AG09309 (cell line): ENCODE data around the gene GPR45.

Experiments
- DNase-seq: peaks from one replicate; pipeline ENCODE4 v3.0.0-alpha.2; 2010; ENCODE audit warnings: low read depth
- H3K4me3 ChIP-seq: 2 replicates; pipeline ENCODE4 v1.5.1; 2011; ENCODE audit warnings: mild to moderate bottlenecking, low read depth, low read length, moderate library complexity; ENCODE audit not compliant: control insufficient read depth
- CTCF ChIP-seq: IDR thresholded peaks from 2 replicates; pipeline ENCODE4 v1.5.1; 2011; ENCODE audit warnings: mild to moderate bottlenecking, low read depth, low read length, inconsistent platforms; ENCODE audit not compliant: insufficient read depth, control insufficient read depth; ENCODE audit errors: missing control alignments

GPR45 gene

GRCh38 chr2:105241443-105241842 is at the start of gene GPR45:
Gene GPR45, plus strand, starts transcription at chr2:105241743. Its CDS starts 116 bp downstream, at chr2:105241859.
- no peak for DNase-seq
- no peak for TF ChIP-seq CTCF

GRCh38 chr2:105194022-105194675 is 47.4 kb upstream of the GPR45 start:
- DNase-seq: no peak
- no peak for TF ChIP-seq CTCF
- H3K4me3 ChIP-seq: no peak overlapping the region

More at GRCh38 chr2:105241443-105241842, at the start of gene GPR45:
- no peak within 1 kb of the TSS for H3K4me3 ChIP-seq

GRCh38 chr2:105196651-105197050 is 44.9 kb upstream of the GPR45 start:
- no peak for TF ChIP-seq CTCF
- DNase-seq: no peak
- H3K4me3 ChIP-seq: no peak overlapping the region

- DNase-seq: no peak
- H3K4me3 ChIP-seq: no peak overlapping the region
- TF ChIP-seq CTCF: no peak
These were observed 25.9 kb upstream of the GPR45 start for GRCh38 chr2:105215586-105216192.

DNA sequence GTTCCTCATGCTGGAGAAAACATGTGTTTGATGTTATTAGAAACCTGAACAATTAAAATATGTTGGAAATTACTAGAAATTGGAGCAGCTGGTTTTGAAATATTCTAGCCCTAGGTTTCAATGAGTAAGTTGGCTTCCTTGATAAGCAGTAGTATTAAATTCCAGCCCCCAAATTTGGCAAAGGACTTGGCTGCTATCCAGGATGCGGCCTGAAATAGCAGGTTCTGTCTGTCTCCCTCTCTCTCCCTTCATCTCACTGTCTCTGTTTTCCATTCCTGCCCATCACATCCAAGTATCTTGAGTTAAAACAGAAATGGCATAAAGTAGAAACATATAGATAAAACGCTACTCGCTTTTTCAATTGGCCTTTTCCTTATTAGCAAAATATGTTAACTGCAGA is 20.9 kb upstream of the GPR45 start:
- no peak overlapping the region for H3K4me3 ChIP-seq
- DNase-seq: no peak
- no peak for TF ChIP-seq CTCF

DNA sequence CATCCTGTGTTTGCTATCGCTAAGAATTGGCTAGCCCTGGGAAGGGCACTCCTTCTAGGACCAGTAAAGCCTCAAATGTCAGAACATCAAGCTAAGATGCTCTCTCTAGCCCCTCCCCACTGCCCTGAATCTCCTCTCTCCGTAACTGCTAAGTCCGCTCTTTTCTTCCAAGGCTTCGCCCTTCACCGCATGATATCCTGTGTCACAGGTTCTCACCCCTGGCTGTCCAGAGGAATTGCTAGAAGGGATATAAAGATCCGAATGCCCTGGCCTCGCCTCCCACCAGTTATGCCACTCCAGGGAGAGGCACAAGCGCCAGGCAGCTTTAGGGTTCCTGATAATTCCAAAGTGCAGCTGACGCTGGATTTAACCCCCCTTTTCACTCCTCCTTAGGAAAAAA is 17.1 kb upstream of the GPR45 start:
- DNase-seq: no peak
- TF ChIP-seq CTCF: no peak
- no peak overlapping the region for H3K4me3 ChIP-seq
